ENCODE measurements around the gene BFSP1.

The BFSP1 gene

DNA sequence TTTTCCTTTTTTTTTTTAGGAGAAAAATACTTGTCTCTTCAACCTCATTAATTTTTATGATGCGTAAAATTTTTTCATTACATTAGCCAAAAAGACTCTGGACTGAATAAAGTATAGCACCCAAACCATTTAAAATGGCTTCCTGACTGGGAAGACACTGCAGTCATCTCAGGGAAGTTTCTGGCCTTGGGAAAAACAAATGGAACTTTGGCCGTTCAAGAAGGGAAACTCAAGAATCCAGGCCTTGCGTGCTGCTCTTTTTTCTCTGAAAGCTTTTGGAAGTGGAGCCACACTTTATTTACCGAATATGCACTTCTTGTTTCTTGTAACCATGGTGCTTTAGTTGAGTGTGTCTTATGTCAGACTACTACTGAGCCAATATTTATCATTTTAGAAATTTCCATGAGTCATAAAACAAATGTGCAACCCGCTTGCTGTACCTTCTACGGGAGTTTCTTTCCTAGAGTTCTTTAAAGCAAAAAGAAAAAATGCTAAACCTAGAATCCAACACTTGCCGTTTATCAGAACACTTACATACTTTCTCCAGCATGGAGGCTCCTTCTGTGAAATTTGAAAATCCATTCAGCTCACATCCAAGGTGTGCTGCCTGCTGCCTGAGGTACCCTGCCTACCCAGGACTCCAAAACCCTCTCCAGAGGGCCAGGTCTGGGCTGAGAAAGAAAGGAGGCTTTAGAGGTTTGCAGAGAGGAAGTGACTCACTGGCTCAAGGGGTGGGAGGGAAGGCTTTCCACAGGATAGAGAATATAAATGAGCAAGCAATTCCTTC lies 27.2 kb upstream of the BFSP1 start:
- peak; percentile 41 to 52 for DNase-seq (ENCODE audit: low read depth in 2 of 2)

DNA sequence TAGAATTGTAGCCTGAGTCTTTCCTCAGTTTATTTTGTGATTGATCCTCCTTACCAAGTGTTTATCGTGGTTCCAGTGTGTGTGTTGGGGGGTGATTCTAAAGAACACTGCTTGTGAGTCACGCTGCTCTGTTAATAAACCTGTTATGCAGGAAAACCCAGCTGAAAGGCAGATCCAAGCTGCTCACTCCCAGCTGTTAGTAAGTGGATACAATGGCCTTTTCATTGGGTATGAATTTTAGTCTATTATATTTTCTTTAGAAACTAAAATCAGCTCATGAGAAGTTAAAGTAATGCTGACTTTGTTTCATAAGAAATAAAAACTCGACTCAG lies 26.5 kb upstream of the BFSP1 start:
- DNase-seq (ENCODE audit: low read depth in 2 of 2): no peak

GRCh38 chr20:17556837-17557674 lies 25.9 kb upstream of the BFSP1 start:
- no peak for DNase-seq (ENCODE audit: low read depth in 2 of 2)

DNA sequence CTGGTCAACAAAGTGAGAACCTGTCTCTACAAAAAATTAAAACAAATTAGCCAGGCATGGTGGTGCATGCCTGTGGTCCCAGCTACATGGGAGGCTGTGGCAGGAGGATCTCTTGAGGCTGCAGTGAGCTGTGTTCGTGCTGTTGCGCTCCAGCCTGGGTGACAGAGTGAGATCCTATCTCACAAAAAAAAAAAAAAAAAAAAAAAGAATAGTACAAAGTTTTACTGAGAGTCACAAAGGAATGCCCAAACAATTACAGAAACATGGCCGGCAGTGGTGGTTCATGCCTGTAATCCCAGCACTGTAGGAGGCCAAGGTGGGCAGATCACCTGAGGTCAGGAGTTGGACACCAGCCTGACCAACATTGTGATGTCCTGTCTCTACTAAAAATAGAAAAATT lies 23.9 kb upstream of the BFSP1 start:
- no peak for DNase-seq (ENCODE audit: low read depth in 2 of 2)

GRCh38 chr20:17549131-17549530 lies 18.0 kb upstream of the BFSP1 start:
- DNase-seq (ENCODE audit: low read depth in 2 of 2): no peak

DNA sequence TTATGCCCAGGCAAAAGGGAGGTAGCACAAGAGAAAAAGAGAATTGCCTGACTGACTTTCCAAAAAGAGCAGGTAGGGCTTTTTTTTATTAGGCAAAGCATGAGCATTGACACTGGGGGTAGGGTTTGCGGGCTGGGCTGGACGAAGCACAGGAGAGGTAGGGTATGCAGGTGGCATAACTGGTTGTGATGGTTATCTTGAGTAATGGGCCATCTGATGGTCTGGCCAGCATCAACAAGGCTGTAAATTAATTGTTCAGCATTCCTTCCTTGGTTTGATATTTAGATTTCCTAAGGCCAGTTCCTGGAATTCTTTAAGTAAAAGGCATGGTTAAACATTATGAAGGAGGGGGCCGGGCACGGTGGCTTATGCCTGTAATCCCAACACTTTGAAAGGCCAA lies 13.9 kb upstream of the BFSP1 start:
- DNase-seq (ENCODE audit: low read depth in 2 of 2): no peak

DNA sequence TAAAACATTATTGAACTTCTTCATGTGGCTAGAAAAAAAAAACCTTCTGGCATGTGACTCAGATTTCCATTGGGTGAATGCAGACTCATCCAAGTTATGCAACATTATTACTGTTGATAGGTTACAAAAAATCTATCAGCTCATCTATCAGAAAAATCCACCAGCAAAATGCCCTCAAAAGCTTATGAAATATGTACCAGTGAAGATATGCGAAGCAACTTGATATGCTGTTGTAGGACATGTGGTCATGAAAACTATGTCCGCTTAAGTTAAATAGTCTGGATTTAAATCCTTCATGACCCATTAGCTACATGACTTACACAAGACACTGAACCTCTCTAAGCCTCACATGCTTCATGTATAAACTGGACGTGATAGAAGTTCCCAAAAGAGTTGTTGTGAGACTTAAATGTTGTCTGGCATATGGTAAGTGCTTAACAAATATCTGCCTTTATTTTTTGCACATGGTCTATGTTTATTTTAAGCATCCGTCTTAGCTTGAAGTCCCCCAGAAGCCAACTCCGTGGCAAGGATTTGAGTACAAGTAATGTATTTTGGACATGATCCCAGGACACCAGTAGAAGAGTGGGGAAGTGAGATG lies 12.5 kb upstream of the BFSP1 start:
- DNase-seq (ENCODE audit: low read depth in 2 of 2): peak; percentile 85 to 88

- peak; percentile 76 to 79 for DNase-seq (ENCODE audit: low read depth in 2 of 2)
These were observed 11.8 kb upstream of the BFSP1 start for GRCh38 chr20:17542993-17543412.

DNA sequence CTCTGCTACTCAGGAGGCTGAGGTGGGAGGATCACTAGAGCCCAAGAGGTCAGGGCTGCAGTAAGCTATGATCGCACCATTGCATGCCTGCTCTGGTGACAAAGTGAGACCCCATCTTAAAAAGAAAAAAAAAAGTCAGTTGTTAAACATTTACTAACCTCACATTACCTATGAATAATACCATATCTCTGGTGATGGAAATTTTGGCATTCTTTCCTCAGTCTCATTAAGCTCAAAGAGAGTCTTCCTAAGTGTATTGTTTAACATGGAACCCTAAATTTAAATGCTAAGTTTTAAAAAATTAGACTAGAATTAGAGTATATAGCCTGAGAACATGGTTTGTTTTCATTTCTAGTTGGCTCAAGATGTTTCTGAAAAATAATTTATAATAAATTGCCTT lies 11.3 kb upstream of the BFSP1 start:
- DNase-seq (ENCODE audit: low read depth in 2 of 2): no peak

GRCh38 chr20:17541996-17542395 lies 10.8 kb upstream of the BFSP1 start:
- DNase-seq (ENCODE audit: low read depth in 2 of 2): peak; percentile 49 to 59

GRCh38 chr20:17541596-17541995 lies 10.4 kb upstream of the BFSP1 start:
- DNase-seq (ENCODE audit: low read depth in 2 of 2): no peak

- DNase-seq (ENCODE audit: low read depth in 2 of 2): no peak
These were observed 7.5 kb upstream of the BFSP1 start for GRCh38 chr20:17538517-17539170.

DNA sequence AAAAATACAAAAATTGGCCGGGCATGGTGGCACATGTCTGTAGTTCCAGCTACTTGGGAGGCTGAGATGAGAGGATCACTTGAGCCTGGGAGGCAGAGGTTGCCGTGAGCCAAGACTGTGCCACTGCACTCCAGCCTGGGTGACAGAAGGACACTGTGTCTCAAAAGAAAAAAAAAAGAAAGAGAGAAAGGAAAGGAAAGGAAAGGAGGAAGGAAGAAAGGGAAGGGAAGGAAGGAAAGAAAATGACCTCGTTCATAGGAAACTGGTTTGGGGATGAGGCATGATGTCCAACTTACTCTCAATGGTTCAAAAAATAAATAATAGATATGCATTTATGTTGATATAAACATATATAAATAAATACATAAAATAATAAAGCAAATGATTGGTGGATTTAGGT lies 6.8 kb upstream of the BFSP1 start:
- no peak for DNase-seq (ENCODE audit: low read depth in 2 of 2)

DNA sequence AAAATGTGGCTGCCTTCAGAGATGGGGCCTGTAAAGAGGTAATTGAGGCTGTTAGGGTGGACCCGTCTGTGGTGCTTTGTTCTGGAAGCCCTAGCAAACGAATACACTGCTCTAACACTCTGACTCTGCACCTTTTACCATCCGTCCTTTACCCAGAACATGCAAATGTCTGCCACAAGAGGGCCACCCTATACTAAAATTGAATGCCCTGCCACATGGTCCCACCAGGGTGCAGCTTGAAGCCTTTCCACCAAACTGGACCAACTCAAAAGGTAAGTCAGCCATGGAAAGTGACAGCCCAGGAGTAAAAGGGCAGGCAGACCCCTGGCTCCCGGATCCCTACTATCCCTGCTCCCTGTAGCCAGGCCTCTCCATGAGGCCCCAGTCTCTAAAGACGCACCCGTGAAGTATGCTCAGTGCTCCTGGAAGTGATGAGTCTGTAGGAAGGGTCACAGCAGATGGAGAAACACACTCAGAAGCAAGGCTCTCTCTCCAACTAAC lies 5.8 kb upstream of the BFSP1 start:
- peak; percentile 34 to 41 for DNase-seq (ENCODE audit: low read depth in 2 of 2)

DNA sequence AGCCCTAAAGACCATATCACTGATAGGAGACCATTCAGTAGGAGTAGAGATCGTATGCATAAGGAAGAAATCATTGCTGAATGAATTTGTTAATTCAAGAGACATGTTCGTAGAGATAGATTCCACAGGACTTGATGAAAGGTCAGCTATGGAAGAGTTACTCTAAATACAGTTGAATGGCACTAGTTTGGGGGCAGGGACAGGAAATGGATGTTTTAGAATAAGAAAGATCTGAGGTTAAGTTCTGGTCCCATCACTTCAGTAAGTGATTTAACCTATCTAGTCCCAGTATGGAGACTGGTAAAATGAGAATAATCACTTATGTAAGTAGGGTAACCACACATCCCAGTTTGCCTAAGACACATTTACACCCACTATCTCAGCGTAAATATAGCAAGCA lies 2.9 kb upstream of the BFSP1 start:
- DNase-seq (ENCODE audit: low read depth in 2 of 2): no peak

DNA sequence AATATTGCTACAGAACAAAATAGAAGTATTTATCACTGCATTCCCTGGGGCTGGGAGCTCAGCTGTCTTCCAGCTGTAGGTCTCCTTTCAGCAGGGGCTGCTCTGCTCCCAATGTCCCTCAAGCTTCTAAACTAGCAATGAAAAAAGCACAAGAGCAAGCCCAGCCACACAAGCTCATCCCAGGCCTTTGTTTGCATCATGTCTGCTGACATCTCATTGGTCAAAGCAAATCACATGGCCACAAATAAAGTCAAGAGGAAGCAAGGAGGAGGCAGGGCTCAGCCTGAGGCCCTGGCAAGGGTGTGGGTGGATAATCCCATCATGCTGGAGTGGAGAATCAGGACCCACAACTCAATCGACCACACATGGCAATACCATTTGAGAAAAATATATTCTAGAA lies 2.2 kb upstream of the BFSP1 start:
- peak in 1 of 2 experiments; percentile 24 for DNase-seq (ENCODE audit: low read depth in 2 of 2)

DNA sequence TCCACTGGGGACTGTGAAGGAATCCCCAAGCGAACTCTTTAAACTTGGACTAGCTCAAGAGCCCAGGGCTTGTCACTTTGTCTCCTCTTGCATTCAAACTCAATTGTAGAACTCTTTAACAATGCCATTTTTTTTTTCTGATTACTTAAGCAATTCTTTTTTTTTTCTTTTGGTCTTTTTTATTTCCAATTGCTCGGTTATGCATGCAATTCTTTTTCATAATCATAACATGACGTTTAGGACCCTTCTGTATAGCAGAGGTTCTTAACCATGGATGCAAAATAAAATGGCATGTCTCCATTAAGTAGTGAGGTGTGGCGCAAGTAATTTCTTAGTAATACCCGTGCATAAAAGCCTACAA lies 466 bp upstream of the BFSP1 start:
- DNase-seq (ENCODE audit: low read depth in 2 of 2): no peak

DNA sequence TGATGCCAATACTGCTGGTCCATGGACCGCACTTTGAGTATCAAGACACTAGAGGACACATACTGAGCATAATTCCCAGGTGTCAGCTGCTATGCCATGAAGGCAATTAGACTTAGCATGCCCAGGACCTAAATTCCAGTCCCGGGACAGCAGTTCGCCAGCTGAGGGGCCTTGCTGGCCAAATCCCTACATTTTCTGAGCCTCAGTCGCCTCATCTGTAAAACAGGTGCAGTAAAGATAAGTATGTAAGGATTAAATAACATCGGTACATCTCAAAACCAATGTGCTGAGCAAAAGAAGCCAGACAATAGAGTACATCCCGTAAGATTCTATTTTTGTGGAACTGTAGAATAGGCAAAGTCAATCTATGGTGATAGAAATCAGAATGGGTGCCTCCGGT lies 1.0 kb downstream of the BFSP1 start:
- no peak for DNase-seq (ENCODE audit: low read depth in 2 of 2)

DNA sequence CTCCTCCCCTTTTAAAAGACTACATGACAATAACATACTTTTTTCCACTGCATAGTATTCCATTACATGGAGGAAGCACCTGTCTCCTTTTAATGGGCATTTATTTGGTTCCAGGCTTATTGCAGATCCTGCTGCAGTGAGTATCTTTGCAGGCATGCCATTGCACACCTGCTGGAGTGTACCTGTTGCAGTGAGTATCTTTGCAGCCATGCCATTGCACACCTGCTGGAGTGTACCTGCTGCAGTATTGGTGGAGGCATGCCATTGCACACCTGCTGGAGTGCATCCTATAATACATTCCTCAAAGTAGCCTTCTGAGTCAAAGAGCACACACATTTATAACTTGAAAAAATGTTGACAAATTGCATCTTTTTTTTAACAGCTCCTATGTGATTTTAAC lies 1.6 kb downstream of the BFSP1 start:
- no peak for DNase-seq (ENCODE audit: low read depth in 2 of 2)

GRCh38 chr20:17525650-17526049 lies 5.5 kb downstream of the BFSP1 start:
- DNase-seq (ENCODE audit: low read depth in 2 of 2): no peak

GRCh38 chr20:17525132-17525531 lies 6.0 kb downstream of the BFSP1 start:
- DNase-seq (ENCODE audit: low read depth in 2 of 2): no peak

DNA sequence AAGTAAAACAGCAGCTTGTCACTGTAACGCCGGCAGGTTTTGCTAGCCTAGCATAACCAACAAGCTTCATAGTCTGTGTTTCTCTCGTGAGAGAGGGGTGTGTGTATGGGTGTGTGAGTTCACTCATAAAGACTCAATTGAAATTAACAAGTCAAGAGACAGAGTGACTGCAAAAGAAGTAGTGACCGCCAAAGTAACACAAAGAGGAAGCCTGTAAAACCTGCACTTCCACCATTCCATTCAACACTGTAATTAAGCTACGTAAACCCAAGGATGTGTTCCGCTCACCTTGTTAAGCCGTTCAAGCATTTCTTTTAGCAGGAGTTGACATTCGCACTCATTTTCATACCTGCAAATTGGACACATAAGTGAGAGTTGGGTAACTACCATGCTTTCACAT lies 6.6 kb downstream of the BFSP1 start:
- no peak for DNase-seq (ENCODE audit: low read depth in 2 of 2)

All from fibroblast of skin of left biceps (primary cell).